Pancreas (tissue), 10 donors: ENCODE measurements around the gene ATPAF1. TPM values are rescaled to one million over a fixed set of nuclear protein-coding genes. Genes with fewer than 3 reads are reported as not detected.
A peak's percentile ranks its signal among the peaks of the same experiment; 100 is the strongest.

Source experiments
- ATAC-seq, 4 donors: fragments of 200-7000 bp; cut with Tn5 transposase; one replicate each; pipeline versions ENCODE4 v1.8.0 to v1.9.1; 2020; ENCODE audit warnings: mild to moderate bottlenecking in 4 of 4, moderate library complexity in 4 of 4
- DNase-seq, 6 donors: peaks; one replicate each; pipeline ENCODE4 v3.0.0-alpha.2; 2020
- FAIRE-seq: peaks from 2 replicates; lab custom pipeline; 2012; peaks lifted over from hg19 to GRCh38; lab: Jason Lieb, UNC
- H3K27ac ChIP-seq, 4 donors: fragments of 200-600 bp; sonication (generic); 1 replicate in 3 of 4; 2 replicates in 1 of 4; pipeline versions ENCODE4 v1.5.0 to v1.8.0; 2020
- H3K27me3 ChIP-seq, 4 donors: fragments of 200-600 bp; one replicate each; pipeline ENCODE4 v1.8.0; 2021
- H3K36me3 ChIP-seq, 3 donors: fragments of 200-600 bp; sonication (generic) in 1 of 3; one replicate each; pipeline versions ENCODE4 v1.5.0 to v1.8.0; 2020 to 2021
- H3K4me1 ChIP-seq, 3 donors: fragments of 200-600 bp; one replicate each; pipeline ENCODE4 v1.8.0; 2021
- H3K4me3 ChIP-seq, 4 donors: fragments of 200-600 bp; sonication (generic) in 2 of 4; one replicate each; pipeline versions ENCODE4 v1.5.0 to v1.8.0; 2020 to 2021
- H3K9me3 ChIP-seq, 4 donors: fragments of 200-600 bp; one replicate each; pipeline ENCODE4 v1.8.0; 2021
- CTCF ChIP-seq, 4 donors: fragments of 200-600 bp; sonication (generic) in 3 of 4; IDR thresholded peaks; one replicate each; pipeline versions ENCODE4 v1.5.0 to v1.8.0; 2021; ENCODE audit warnings: antibody characterized with exemption in 4 of 4
- WGBS, 2 donors: extraction: QIAGEN DNeasy Blood & Tissue Kit; methylation state at CpG; one replicate each; pipeline ENCODE4 v1.1.7; 2013; 5-methylcytosine and 5-hydroxymethylcytosine counted together
- intact Hi-C, 3 donors: fragments of 100-400 bp; cut with DNase I; formaldehyde crosslinking; loops; one replicate each; pipeline versions ENCODE4 v1.11.1 to v1.14.2; 2022
- polyA plus RNA-seq, 2 donors: library from polyadenylated mRNA; stranded (reverse); fragments of 200-250 nt; gene quantifications; one replicate each; pipeline ENCODE4 v1.2.3, GENCODE V29; 2013
- total RNA-seq, 6 donors: library from RNA; stranded (reverse); fragmentation: NEBNext Ultra II Directional in 4 of 6; extraction: Animal tissue kit (Norgen Biotek cat#: 25700) in 4 of 6; gene quantifications; one replicate each; pipeline versions ENCODE4 v1.2.1 to v1.2.4, GENCODE V29; 2021 to 2023
- donor health status: healthy with polysubstance abuse.
- donor health status: DM: no; HTN: no; CAD: no; lungs with moderate emphysema.
- donor health status: DM: no; HTN: no; CAD: no.
- donor health status: control.
- donor health status: control.
- donor health status: Bipolar disorder and iron deficiency.
- donor health status: DM: yes; HTN: yes; CAD: no.
- donor health status: DM: no; HTN: no; CAD: no.
- donor health status: DM: no; HTN: no; CAD: no.
- donor health status: DM: yes; HTN: yes; CAD: no.

Gene ATPAF1
- total RNA-seq (10 to 100 TPM; 18.1 to 23.3 (median 21.5) TPM), polyA plus RNA-seq (10 to 100 TPM; 19.4 to 21.5 TPM)

- 1% methylated on average over 66 to 96 of the region's 96 CpGs for WGBS, 2 donors
- ATAC-seq (peak; percentile 90 to 94 (median 92)), FAIRE-seq (no peak), DNase-seq (peak; percentile 61 to 87 (median 78))
- no peaks in the 10 kb centered on the region for H3K27me3 ChIP-seq
- H3K4me3 ChIP-seq = peak within 1 kb of the TSS; percentile 84 to 95 (median 86)
- H3K36me3 ChIP-seq = peaks cover 0 to 13% (median 6%) of the 10 kb centered on the region in 3 donors
- H3K4me1 ChIP-seq = peaks cover 4 to 10% (median 8%) of the 10 kb centered on the region in 3 donors
- intact Hi-C loops = no loop called here
- no peak for TF ChIP-seq CTCF (IDR thresholded peaks at IDR 0.05)
- H3K27ac ChIP-seq = peak within 1 kb of the TSS; percentile 45 to 71 (median 56)
- H3K9me3 ChIP-seq = no peaks in the 10 kb centered on the region
Observed at GRCh38 chr1:46667782-46668760, at the start of gene ATPAF1. Gene ATPAF1, minus strand, starts transcription at chr1:46668364. Its CDS starts 42 bp downstream, at chr1:46668322.

GRCh38 chr1:46717654-46718053, 49.5 kb upstream of the ATPAF1 start:
- Histone ChIP-seq H3K27me3 (no peaks in the 10 kb centered on the region), H3K9me3 (no peaks in the 10 kb centered on the region), H3K4me1 (peaks cover 10 to 42% (median 16%) of the 10 kb centered on the region in 3 donors), H3K36me3 (peaks cover 0 to 3% (median 0%) of the 10 kb centered on the region in 3 donors), H3K27ac (no peak overlapping the region), H3K4me3 (peak overlapping the region in 3 of 4 donors; percentile 82 to 98 (median 86))
- TF ChIP-seq CTCF (IDR thresholded peaks at IDR 0.05) = no peak
- intact Hi-C loops = no loop called here
- DNase-seq (peak in 1 of 6 donors; percentile 12), FAIRE-seq (no peak), ATAC-seq (no peak)
- WGBS, 2 donors = 35 to 42% methylated on average over 9 of the region's 9 CpGs

- WGBS, 2 donors = 15 to 18% methylated on average over 3 of the region's 3 CpGs
- Histone ChIP-seq H3K36me3 (peaks cover 0 to 3% (median 0%) of the 10 kb centered on the region in 3 donors), H3K4me3 (no peak overlapping the region), H3K27ac (peak overlapping the region in 1 of 4 donors; percentile 4), H3K27me3 (no peaks in the 10 kb centered on the region), H3K4me1 (peaks cover 10 to 42% (median 16%) of the 10 kb centered on the region in 3 donors), H3K9me3 (no peaks in the 10 kb centered on the region)
- no peak for DNase-seq
- intact Hi-C loops = no loop called here
- no peak for TF ChIP-seq CTCF (IDR thresholded peaks at IDR 0.05)
- FAIRE-seq = no peak
- no peak for ATAC-seq
Observed at GRCh38 chr1:46714976-46715375, 46.8 kb upstream of the ATPAF1 start.

- H3K4me3 ChIP-seq = no peak overlapping the region
- H3K27me3 ChIP-seq = no peaks in the 10 kb centered on the region
- no peak for ATAC-seq
- H3K4me1 ChIP-seq = no peaks in the 10 kb centered on the region
- peaks cover 0 to 21% (median 7%) of the 10 kb centered on the region in 3 donors for H3K36me3 ChIP-seq
- 93 to 99% methylated on average over 1 of the region's 1 CpG for WGBS, 2 donors
- H3K27ac ChIP-seq = no peak overlapping the region
- no peak for TF ChIP-seq CTCF (IDR thresholded peaks at IDR 0.05)
- no peak for DNase-seq
- no peaks in the 10 kb centered on the region for H3K9me3 ChIP-seq
- no peak for FAIRE-seq
- intact Hi-C loops = no loop called here
Observed at GRCh38 chr1:46708121-46708520, 40.0 kb upstream of the ATPAF1 start.
